H1 (cell line): Measurements from ENCODE around the gene RSPH9.

Experiments used
- POLR2AphosphoS5 ChIP-seq: IDR thresholded peaks from 2 replicates; pipeline ENCODE4 v1.6.1; 2011; ENCODE audit warnings: low read depth, low read length
- SAP30 ChIP-seq: fragments of 300-600 bp; sonication (generic); IDR thresholded peaks from 2 replicates; pipeline ENCODE4 v1.7.1; 2012; ENCODE audit warnings: low read length, moderate library complexity, mild to moderate bottlenecking, inconsistent platforms; ENCODE audit not compliant: insufficient read depth, insufficient replicate concordance
- SIX5 ChIP-seq: IDR thresholded peaks from 2 replicates; pipeline ENCODE4 v1.6.1; 2011; ENCODE audit warnings: mild to moderate bottlenecking, low read depth, low read length
- TEAD4 ChIP-seq: IDR thresholded peaks from 2 replicates; pipeline ENCODE4 v1.6.1; 2012; ENCODE audit warnings: low read depth, low read length, inconsistent platforms, mixed read lengths
- TF ChIP-seq, protein P1 (sequence below), 3 experiments: IDR thresholded peaks; 1 replicate in 2 of 3; 2 replicates in 1 of 3; pipeline versions ENCODE4 v1.5.1 to v1.6.1; 2011; ENCODE audit warnings: low read length in 3 of 3, mild to moderate bottlenecking in 3 of 3, inconsistent platforms in 2 of 3, low read depth in 1 of 3, moderate library complexity in 1 of 3; ENCODE audit not compliant: insufficient read depth in 1 of 3; ENCODE audit errors: control extremely low read depth in 1 of 3

DNA sequence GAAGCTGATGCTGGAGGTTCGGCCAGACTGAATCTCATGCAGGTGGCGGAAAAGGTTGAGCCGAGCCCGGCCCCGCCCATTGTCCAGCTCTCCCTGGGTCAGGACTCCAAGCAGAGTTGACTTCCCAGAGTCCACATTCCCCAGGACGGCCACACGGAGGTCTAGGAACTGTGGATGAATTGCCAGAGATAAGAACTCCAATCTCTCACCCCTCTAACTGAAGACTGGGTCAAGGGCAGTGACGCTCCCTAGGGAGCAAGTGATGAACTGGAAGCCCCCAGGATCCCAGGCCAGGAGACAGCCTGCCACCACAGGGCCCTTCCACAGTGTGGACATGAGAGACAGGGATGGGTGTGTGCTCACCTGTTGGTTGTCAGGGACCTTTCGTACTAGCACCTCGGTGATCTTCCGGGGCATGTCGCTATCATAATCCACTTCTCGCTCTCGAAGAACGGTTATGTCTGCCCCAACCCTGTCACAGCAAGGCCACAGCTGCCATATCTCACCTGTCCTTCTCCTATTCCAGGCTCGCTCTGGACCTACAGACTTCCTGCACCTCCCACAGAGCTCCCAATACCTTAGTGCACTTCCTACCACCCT, 19.3 kb upstream of the RSPH9 start:
- TF ChIP-seq, protein P1, sequence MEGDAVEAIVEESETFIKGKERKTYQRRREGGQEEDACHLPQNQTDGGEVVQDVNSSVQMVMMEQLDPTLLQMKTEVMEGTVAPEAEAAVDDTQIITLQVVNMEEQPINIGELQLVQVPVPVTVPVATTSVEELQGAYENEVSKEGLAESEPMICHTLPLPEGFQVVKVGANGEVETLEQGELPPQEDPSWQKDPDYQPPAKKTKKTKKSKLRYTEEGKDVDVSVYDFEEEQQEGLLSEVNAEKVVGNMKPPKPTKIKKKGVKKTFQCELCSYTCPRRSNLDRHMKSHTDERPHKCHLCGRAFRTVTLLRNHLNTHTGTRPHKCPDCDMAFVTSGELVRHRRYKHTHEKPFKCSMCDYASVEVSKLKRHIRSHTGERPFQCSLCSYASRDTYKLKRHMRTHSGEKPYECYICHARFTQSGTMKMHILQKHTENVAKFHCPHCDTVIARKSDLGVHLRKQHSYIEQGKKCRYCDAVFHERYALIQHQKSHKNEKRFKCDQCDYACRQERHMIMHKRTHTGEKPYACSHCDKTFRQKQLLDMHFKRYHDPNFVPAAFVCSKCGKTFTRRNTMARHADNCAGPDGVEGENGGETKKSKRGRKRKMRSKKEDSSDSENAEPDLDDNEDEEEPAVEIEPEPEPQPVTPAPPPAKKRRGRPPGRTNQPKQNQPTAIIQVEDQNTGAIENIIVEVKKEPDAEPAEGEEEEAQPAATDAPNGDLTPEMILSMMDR (IDR thresholded peaks at IDR 0.05; ENCODE audit: control extremely low read depth in 1 of 3, insufficient read depth in 1 of 3, low read depth in 1 of 3, low read length in 3 of 3): no peak
- TF ChIP-seq POLR2AphosphoS5: no peak
- no peak for TF ChIP-seq SIX5
- TF ChIP-seq SAP30: no peak
- no peak for TF ChIP-seq TEAD4
